GM19193 (cell line): ENCODE results near the gene AK8.

Experiments
- POLR2A ChIP-seq: IDR thresholded peaks from 4 replicates; pipeline ENCODE4 v1.6.1; 2011; ENCODE audit not compliant: insufficient read depth, insufficient read length; ENCODE audit errors: extremely low read depth

The AK8 gene

GRCh38 chr9:132877824-132878694, at the start of gene AK8:
TSS of gene AK8 (minus strand) at chr9:132878284. CDS start at chr9:132878255, 29 bp downstream.
- TF ChIP-seq POLR2A: peak; percentile 45

- TF ChIP-seq POLR2A: no peak
These were observed 49.6 kb upstream of the AK8 start for GRCh38 chr9:132927704-132928103.

- TF ChIP-seq POLR2A: no peak
These were observed 45.3 kb upstream of the AK8 start for GRCh38 chr9:132923346-132923902.

- no peak for TF ChIP-seq POLR2A
These were observed 41.7 kb upstream of the AK8 start for GRCh38 chr9:132919614-132920268.

- TF ChIP-seq POLR2A: no peak
These were observed 36.8 kb upstream of the AK8 start for GRCh38 chr9:132914924-132915323.

- no peak for TF ChIP-seq POLR2A
These were observed 34.0 kb upstream of the AK8 start for GRCh38 chr9:132912131-132912530.

- TF ChIP-seq POLR2A: no peak
These were observed 32.3 kb upstream of the AK8 start for GRCh38 chr9:132910376-132910775.

- no peak for TF ChIP-seq POLR2A
These were observed 31.2 kb upstream of the AK8 start for GRCh38 chr9:132909311-132909710.

- no peak for TF ChIP-seq POLR2A
These were observed 30.6 kb upstream of the AK8 start for GRCh38 chr9:132908635-132909034.

- TF ChIP-seq POLR2A: no peak
These were observed 27.6 kb upstream of the AK8 start for GRCh38 chr9:132905726-132906125.

GRCh38 chr9:132903574-132904492, 25.7 kb upstream of the AK8 start:
- TF ChIP-seq POLR2A: no peak

GRCh38 chr9:132901858-132902831, 24.1 kb upstream of the AK8 start:
- TF ChIP-seq POLR2A: no peak

- no peak for TF ChIP-seq POLR2A
These were observed 20.0 kb upstream of the AK8 start for GRCh38 chr9:132898051-132898450.

GRCh38 chr9:132896906-132897305, 18.8 kb upstream of the AK8 start:
- TF ChIP-seq POLR2A: no peak
